GM18861 (cell line): ENCODE measurements around the gene CEBPZ.
"Not testable (repeated sequence)": the region's sequence is repeated elsewhere in the genome, so short reads cannot be mapped to it uniquely, and the experiment has no call there.

ENCODE experiments used
- ATAC-seq: cut with Tn5 transposase; IDR thresholded peaks from one replicate; pipeline ENCODE4 v1.9.1; 2021; ENCODE audit not compliant: unreplicated experiment

Gene CEBPZ

GRCh38 chr2:37224063-37224462 lies 7.3 kb downstream of the CEBPZ start:
- ATAC-seq = no peak

- ATAC-seq = no peak
Observed at GRCh38 chr2:37223131-37223530, 8.3 kb downstream of the CEBPZ start.

GRCh38 chr2:37219046-37219445 lies 12.3 kb downstream of the CEBPZ start:
- no peak for ATAC-seq

- no peak for ATAC-seq
Observed at GRCh38 chr2:37215250-37215649, 16.1 kb downstream of the CEBPZ start.

GRCh38 chr2:37211939-37212338 lies 19.5 kb downstream of the CEBPZ start:
- ATAC-seq = no peak

GRCh38 chr2:37211212-37211611 lies 20.2 kb downstream of the CEBPZ start:
- ATAC-seq = no peak

- ATAC-seq = not testable (repeated sequence)
Observed at GRCh38 chr2:37206760-37207159, 24.6 kb downstream of the CEBPZ start.

- ATAC-seq = no peak
Observed at GRCh38 chr2:37205689-37206341, 25.6 kb downstream of the CEBPZ start.

- ATAC-seq = not testable (repeated sequence)
Observed at GRCh38 chr2:37205071-37205661, 26.2 kb downstream of the CEBPZ start.

- ATAC-seq = no peak
Observed at GRCh38 chr2:37203708-37204107, 27.7 kb downstream of the CEBPZ start.

GRCh38 chr2:37201766-37202165 lies 29.6 kb downstream of the CEBPZ start:
- no peak for ATAC-seq

- ATAC-seq = no peak
Observed at GRCh38 chr2:37201208-37201607, 30.2 kb downstream of the CEBPZ start.

GRCh38 chr2:37198681-37199065 lies 32.7 kb downstream of the CEBPZ start:
- no peak for ATAC-seq

GRCh38 chr2:37196320-37197195 lies 34.8 kb downstream of the CEBPZ start, which contains the start of gene CEBPZOS:
TSS of gene CEBPZOS (plus strand) at chr2:37196496. CDS start at chr2:37199705, 3,209 bp downstream.
- peak; percentile 55 for ATAC-seq

- ATAC-seq = not testable (repeated sequence)
Observed at GRCh38 chr2:37195862-37196319, 35.5 kb downstream of the CEBPZ start.

- no peak for ATAC-seq
Observed at GRCh38 chr2:37192551-37192950, 38.8 kb downstream of the CEBPZ start.

GRCh38 chr2:37191747-37192146 lies 39.6 kb downstream of the CEBPZ start:
- no peak for ATAC-seq

GRCh38 chr2:37191253-37191652 lies 40.1 kb downstream of the CEBPZ start:
- ATAC-seq = no peak

- ATAC-seq = no peak
Observed at GRCh38 chr2:37190290-37190689, 41.1 kb downstream of the CEBPZ start.

GRCh38 chr2:37189452-37190153 lies 41.8 kb downstream of the CEBPZ start:
- ATAC-seq = no peak

- ATAC-seq = no peak
Observed at GRCh38 chr2:37188570-37188969, 42.8 kb downstream of the CEBPZ start, which contains the start of gene SULT6B1. TSS of gene SULT6B1 (minus strand) at chr2:37188670. CDS start at chr2:37188640, 30 bp downstream.
